Psoas muscle (tissue), 8 donors: ENCODE results near the gene ADAMTSL3. TPM values are rescaled to one million over a fixed set of nuclear protein-coding genes. Genes with fewer than 3 reads are reported as not detected.
A peak's percentile ranks its signal among the peaks of the same experiment; 100 is the strongest.

Experiments
- ATAC-seq, 4 donors: fragments of 200-7000 bp; cut with Tn5 transposase; one replicate each; pipeline ENCODE4 v1.9.1; 2020; ENCODE audit warnings: moderate library complexity in 3 of 4, mild to moderate bottlenecking in 2 of 4
- DNase-seq, 2 donors: peaks; one replicate each; pipeline ENCODE4 v3.0.0-alpha.2; 2020
- H3K27ac ChIP-seq: fragments of 200-600 bp; one replicate; pipeline ENCODE4 v1.8.0; 2022
- H3K27me3 ChIP-seq, 3 donors: fragments of 200-600 bp in 1 of 3; one replicate each; pipeline versions ENCODE4 v1.6.1 to v1.8.0; 2013 to 2022; ENCODE audit warnings: low read length in 2 of 3, mild to moderate bottlenecking in 2 of 3, moderate library complexity in 1 of 3; ENCODE audit not compliant: insufficient read depth in 3 of 3
- H3K36me3 ChIP-seq, 2 donors: fragments of 200-600 bp in 1 of 2; one replicate each; pipeline versions ENCODE4 v1.6.1 to v1.8.0; 2013 to 2022; ENCODE audit warnings: low read depth in 1 of 2, mild to moderate bottlenecking in 1 of 2, moderate library complexity in 1 of 2; ENCODE audit not compliant: insufficient read depth in 1 of 2
- H3K4me1 ChIP-seq: fragments of 200-600 bp; one replicate; pipeline ENCODE4 v1.8.0; 2022
- H3K4me3 ChIP-seq: fragments of 200-600 bp; one replicate; pipeline ENCODE4 v1.8.0; 2022; ENCODE audit warnings: mild to moderate bottlenecking
- H3K9me3 ChIP-seq: fragments of 200-600 bp; one replicate; pipeline ENCODE4 v1.8.0; 2022
- CTCF ChIP-seq: fragments of 200-600 bp; IDR thresholded peaks from one replicate; pipeline ENCODE4 v1.8.0; 2022; ENCODE audit warnings: antibody characterized with exemption
- WGBS, 3 donors: extraction: QIAGEN DNeasy Blood & Tissue Kit; methylation state at CpG; one replicate each; pipeline versions ENCODE4 v1.1.6 to v1.1.7; 2013; 5-methylcytosine and 5-hydroxymethylcytosine counted together
- intact Hi-C, 2 donors: fragments of 100-400 bp; cut with DNase I; formaldehyde crosslinking; loops; one replicate each; pipeline versions ENCODE4 v1.11.0 to v1.14.2; 2022
- polyA plus RNA-seq, 3 donors: library from polyadenylated mRNA; stranded (reverse); fragments of 200-250 nt; gene quantifications; one replicate each; pipeline ENCODE4 v1.2.3, GENCODE V29; 2013
- total RNA-seq, 4 donors: library from RNA; stranded (reverse); fragmentation: NEBNext Ultra II Directional in 2 of 4; extraction: Animal tissue kit (Norgen Biotek cat#: 25700) in 2 of 4; gene quantifications; one replicate each; pipeline versions ENCODE4 v1.2.1 to v1.2.4, GENCODE V29; 2021 to 2023
- donor health status: healthy with polysubstance abuse.
- donor health status: DM: no; HTN: no; CAD: no; lungs with moderate emphysema.
- donor health status: Bipolar disorder and iron deficiency.
- donor health status: healthy.
- donor health status: DM: yes; HTN: yes; CAD: no.
- donor health status: DM: no; HTN: no; CAD: no.
- donor health status: DM: no; HTN: no; CAD: no.
- donor health status: DM: yes; HTN: yes; CAD: no.

ADAMTSL3 gene
- total and polyA plus RNA-seq, 7 donors, result 0.35 to 12.8 (median 2.1) TPM

GRCh38 chr15:83644439-83644838, 9.5 kb upstream of the ADAMTSL3 start:
- WGBS, 3 donors, result 90 to 97% (median 94%) methylated on average over 1 of the region's 1 CpG
- no peak for TF ChIP-seq CTCF
- Histone ChIP-seq H3K4me3 (no peak overlapping the region), H3K27ac (no peak overlapping the region), H3K27me3 (no peaks in the 10 kb centered on the region), H3K4me1 (no peaks in the 10 kb centered on the region), H3K9me3 (no peaks in the 10 kb centered on the region), H3K36me3 (no peaks in the 10 kb centered on the region)
- DNase-seq, result no peak
- intact Hi-C loops, result no loop called here
- ATAC-seq, result no peak

DNA sequence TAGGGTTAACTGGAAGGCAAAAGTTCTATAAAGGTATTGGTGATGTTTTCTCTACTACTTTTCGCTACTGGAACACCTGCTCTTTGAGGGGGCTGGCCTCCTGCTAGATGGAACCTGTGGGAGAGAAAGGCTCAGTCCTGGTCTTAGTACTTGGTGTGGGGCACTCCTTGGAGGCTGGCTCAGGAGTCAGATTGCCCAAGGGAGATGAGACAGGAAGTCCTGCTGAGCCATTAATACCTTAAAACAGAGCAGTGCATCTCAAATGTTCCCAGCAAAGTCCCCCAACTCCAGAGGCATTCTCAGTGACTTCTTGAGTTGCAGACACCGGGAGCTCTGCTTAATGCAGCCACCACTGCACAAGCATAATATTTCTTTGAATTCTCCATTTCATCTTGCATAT, 3.1 kb upstream of the ADAMTSL3 start:
- no peaks in the 10 kb centered on the region for H3K9me3 ChIP-seq
- intact Hi-C loops, result no loop called here

GRCh38 chr15:83651541-83651940, 2.4 kb upstream of the ADAMTSL3 start:
- ATAC-seq, result no peak
- no peak for DNase-seq
- 74 to 79% (median 76%) methylated on average over 6 of the region's 6 CpGs for WGBS, 3 donors
- TF ChIP-seq CTCF, result no peak
- peaks cover 0 to 44% (median 14%) of the 10 kb centered on the region in 3 donors for H3K27me3 ChIP-seq
- H3K4me3 ChIP-seq, result no peak overlapping the region
- H3K36me3 ChIP-seq, result no peaks in the 10 kb centered on the region
- H3K9me3 ChIP-seq, result no peaks in the 10 kb centered on the region
- H3K4me1 ChIP-seq, result no peaks in the 10 kb centered on the region
- no peak overlapping the region for H3K27ac ChIP-seq
- intact Hi-C loops, result no loop called here

More for the DNA sequence above, 3.1 kb upstream of the ADAMTSL3 start:
- peaks cover 0 to 39% (median 14%) of the 10 kb centered on the region in 3 donors for H3K27me3 ChIP-seq
- no peak overlapping the region for H3K4me3 ChIP-seq
- no peaks in the 10 kb centered on the region for H3K36me3 ChIP-seq
- no peaks in the 10 kb centered on the region for H3K4me1 ChIP-seq
- 64 to 72% (median 65%) methylated on average over 2 of the region's 2 CpGs for WGBS, 3 donors
- no peak overlapping the region for H3K27ac ChIP-seq
- DNase-seq (no peak), ATAC-seq (no peak)
- TF ChIP-seq CTCF, result no peak

GRCh38 chr15:83652626-83653204, 1.2 kb upstream of the ADAMTSL3 start:
- TF ChIP-seq CTCF, result no peak
- DNase-seq (no peak), ATAC-seq (no peak)
- WGBS, 3 donors, result 67 to 83% (median 72%) methylated on average over 5 of the region's 5 CpGs
- Histone ChIP-seq H3K4me3 (no peak overlapping the region), H3K9me3 (no peaks in the 10 kb centered on the region), H3K4me1 (no peaks in the 10 kb centered on the region), H3K36me3 (no peaks in the 10 kb centered on the region), H3K27ac (no peak overlapping the region), H3K27me3 (peaks cover 0 to 45% (median 14%) of the 10 kb centered on the region in 3 donors)
- intact Hi-C loops, result no loop called here

DNA sequence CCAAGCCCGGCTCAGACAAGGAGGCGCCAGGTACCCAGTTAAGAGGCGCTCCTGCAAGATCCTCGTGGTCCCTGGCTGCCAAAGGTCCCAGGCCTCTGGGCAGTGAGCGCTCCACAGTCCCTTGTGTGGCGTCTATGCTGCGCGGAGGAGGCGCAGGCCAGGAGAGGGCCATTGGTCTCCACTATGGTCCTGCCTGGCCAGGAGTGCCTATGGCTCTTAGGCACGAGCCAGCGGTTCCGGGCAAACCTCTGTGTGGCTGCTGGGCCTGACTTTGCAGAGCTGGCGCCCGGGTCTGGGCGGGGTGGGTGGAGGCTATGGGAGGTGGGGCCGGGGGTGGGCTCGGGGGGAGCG, 660 bp upstream of the ADAMTSL3 start:
- intact Hi-C loops, result no loop called here
- Histone ChIP-seq H3K36me3 (no peaks in the 10 kb centered on the region), H3K27ac (no peak overlapping the region), H3K4me3 (peak overlapping the region; percentile 64), H3K4me1 (no peaks in the 10 kb centered on the region), H3K9me3 (no peaks in the 10 kb centered on the region), H3K27me3 (peaks cover 0 to 45% (median 14%) of the 10 kb centered on the region in 3 donors)
- ATAC-seq, result peak in 1 of 4 donors; percentile 19
- DNase-seq, result no peak
- WGBS, 3 donors, result 26 to 31% (median 30%) methylated on average over 15 to 18 of the region's 18 CpGs
- no peak for TF ChIP-seq CTCF
